Skeletal muscle satellite cell (primary cell): ENCODE data around the gene C4orf50.

Experiments used
- H3K27me3 ChIP-seq: 2 replicates; pipeline ENCODE4 v1.7.0; 2013; ENCODE audit warnings: low read length; ENCODE audit not compliant: control insufficient read depth, insufficient read depth
- H3K36me3 ChIP-seq: 2 replicates; pipeline ENCODE4 v1.7.0; 2013; ENCODE audit warnings: mild to moderate bottlenecking, control low read depth, low read length; ENCODE audit not compliant: insufficient read depth
- H3K4me1 ChIP-seq: 2 replicates; pipeline ENCODE4 v1.7.0; 2013; ENCODE audit warnings: low read length; ENCODE audit not compliant: control insufficient read depth, insufficient read depth
- H3K4me2 ChIP-seq: 2 replicates; pipeline ENCODE4 v1.7.0; 2013; ENCODE audit warnings: mild to moderate bottlenecking, low read length
- H3K4me3 ChIP-seq: 2 replicates; pipeline ENCODE4 v1.7.0; 2013; ENCODE audit warnings: low read length
- H3K9ac ChIP-seq: 2 replicates; pipeline ENCODE4 v1.7.0; 2013; ENCODE audit warnings: mild to moderate bottlenecking, low read depth, low read length, moderate library complexity
- H3K9me3 ChIP-seq: replicated peaks from 2 replicates; pipeline ENCODE4 v1.7.0; 2013; ENCODE audit warnings: mild to moderate bottlenecking, control low read depth, low read length

C4orf50 gene

GRCh38 chr4:5971078-5971450, 47.2 kb downstream of the C4orf50 start:
- Histone ChIP-seq H3K9me3 (no peaks in the 10 kb centered on the region), H3K36me3 (no peaks in the 10 kb centered on the region), H3K4me3 (no peak overlapping the region), H3K4me1 (no peaks in the 10 kb centered on the region), H3K9ac (no peak overlapping the region), H3K27me3 (peaks cover 3% of the 10 kb centered on the region), H3K4me2 (no peak overlapping the region)

GRCh38 chr4:5970381-5971077, 47.7 kb downstream of the C4orf50 start:
- Histone ChIP-seq H3K4me2 (no peak overlapping the region), H3K9ac (no peak overlapping the region), H3K4me1 (no peaks in the 10 kb centered on the region), H3K27me3 (peaks cover 3% of the 10 kb centered on the region), H3K36me3 (no peaks in the 10 kb centered on the region), H3K9me3 (no peaks in the 10 kb centered on the region), H3K4me3 (no peak overlapping the region)

DNA sequence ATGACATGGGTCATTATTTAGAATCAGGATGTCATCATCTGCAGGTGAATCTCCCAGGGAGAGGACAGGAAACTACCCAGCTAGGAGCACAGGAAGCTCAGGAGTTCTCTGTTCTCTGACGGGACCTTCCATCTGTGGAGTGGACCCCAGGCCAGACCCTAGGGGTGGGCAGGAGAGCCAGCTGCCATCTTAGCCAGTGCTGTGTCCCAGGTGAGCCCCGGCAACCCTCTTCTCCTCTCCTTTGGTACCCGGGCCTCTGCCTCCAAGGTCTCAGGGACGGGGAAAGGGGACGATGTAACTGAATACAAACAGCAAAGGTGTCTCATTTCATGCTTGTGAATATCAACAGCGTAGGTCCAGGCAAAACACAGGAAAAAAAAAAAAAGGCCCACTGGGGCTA, 48.5 kb downstream of the C4orf50 start:
- no peaks in the 10 kb centered on the region for H3K4me1 ChIP-seq
- no peak overlapping the region for H3K4me2 ChIP-seq
- no peak overlapping the region for H3K9ac ChIP-seq
- no peaks in the 10 kb centered on the region for H3K9me3 ChIP-seq
- H3K27me3 ChIP-seq = peaks cover 3% of the 10 kb centered on the region
- no peaks in the 10 kb centered on the region for H3K36me3 ChIP-seq
- H3K4me3 ChIP-seq = no peak overlapping the region

DNA sequence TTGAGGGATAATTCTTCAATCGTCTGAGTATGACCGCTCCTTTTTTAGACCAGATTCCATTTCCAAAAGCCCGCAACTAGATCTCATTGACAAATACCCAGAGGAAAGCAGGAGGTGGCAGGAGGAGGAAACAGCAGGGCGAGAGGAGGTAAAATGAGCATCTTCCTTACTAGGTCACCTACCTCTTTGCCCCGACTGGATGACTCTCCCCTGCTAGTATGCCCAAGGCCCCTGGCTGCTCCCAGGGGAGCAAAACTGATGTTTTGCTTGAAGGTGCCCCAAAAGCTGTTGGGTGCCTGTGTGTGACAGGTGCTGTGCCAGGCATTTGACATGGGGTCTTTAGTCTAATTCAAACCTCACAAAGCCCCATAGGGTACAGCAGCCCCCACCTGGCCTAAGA, 48.9 kb downstream of the C4orf50 start:
- no peaks in the 10 kb centered on the region for H3K36me3 ChIP-seq
- no peaks in the 10 kb centered on the region for H3K9me3 ChIP-seq
- no peak overlapping the region for H3K9ac ChIP-seq
- no peaks in the 10 kb centered on the region for H3K4me1 ChIP-seq
- H3K4me3 ChIP-seq = no peak overlapping the region
- no peak overlapping the region for H3K4me2 ChIP-seq
- H3K27me3 ChIP-seq = peaks cover 3% of the 10 kb centered on the region

- Histone ChIP-seq H3K27me3 (peaks cover 9% of the 10 kb centered on the region), H3K4me2 (no peak overlapping the region), H3K9me3 (no peaks in the 10 kb centered on the region), H3K36me3 (no peaks in the 10 kb centered on the region), H3K4me1 (no peaks in the 10 kb centered on the region), H3K9ac (no peak overlapping the region), H3K4me3 (no peak overlapping the region)
These were observed 50.0 kb downstream of the C4orf50 start for GRCh38 chr4:5968246-5968645.

- H3K27me3 ChIP-seq = peaks cover 9% of the 10 kb centered on the region
- no peaks in the 10 kb centered on the region for H3K4me1 ChIP-seq
- H3K4me2 ChIP-seq = no peak overlapping the region
- no peak overlapping the region for H3K4me3 ChIP-seq
- H3K9me3 ChIP-seq = no peaks in the 10 kb centered on the region
- no peak overlapping the region for H3K9ac ChIP-seq
- H3K36me3 ChIP-seq = no peaks in the 10 kb centered on the region
These were observed 50.4 kb downstream of the C4orf50 start for GRCh38 chr4:5967783-5968182.

DNA sequence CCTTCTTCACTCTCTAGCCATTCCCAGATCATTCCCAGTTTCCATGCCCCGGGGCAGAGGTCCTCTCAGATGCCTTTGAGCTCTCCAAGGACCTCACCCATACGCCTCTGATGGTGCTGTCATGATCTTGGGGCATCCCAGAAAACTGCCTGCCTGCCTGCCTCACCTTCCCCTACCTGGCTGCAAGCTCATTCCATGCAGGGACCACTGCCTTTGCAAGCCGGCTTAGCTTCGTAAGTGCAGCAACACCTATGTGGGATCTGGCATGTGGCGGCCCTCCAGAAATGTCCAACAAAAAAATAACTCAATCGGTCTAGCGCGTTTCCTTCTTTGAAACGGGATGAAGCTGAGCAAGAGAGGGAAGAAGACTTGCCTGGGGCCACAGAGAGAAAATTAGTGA, 53.0 kb downstream of the C4orf50 start:
- Histone ChIP-seq H3K4me2 (no peak overlapping the region), H3K4me3 (no peak overlapping the region), H3K36me3 (no peaks in the 10 kb centered on the region), H3K9ac (no peak overlapping the region), H3K4me1 (no peaks in the 10 kb centered on the region), H3K27me3 (peaks cover 14% of the 10 kb centered on the region), H3K9me3 (no peaks in the 10 kb centered on the region)

DNA sequence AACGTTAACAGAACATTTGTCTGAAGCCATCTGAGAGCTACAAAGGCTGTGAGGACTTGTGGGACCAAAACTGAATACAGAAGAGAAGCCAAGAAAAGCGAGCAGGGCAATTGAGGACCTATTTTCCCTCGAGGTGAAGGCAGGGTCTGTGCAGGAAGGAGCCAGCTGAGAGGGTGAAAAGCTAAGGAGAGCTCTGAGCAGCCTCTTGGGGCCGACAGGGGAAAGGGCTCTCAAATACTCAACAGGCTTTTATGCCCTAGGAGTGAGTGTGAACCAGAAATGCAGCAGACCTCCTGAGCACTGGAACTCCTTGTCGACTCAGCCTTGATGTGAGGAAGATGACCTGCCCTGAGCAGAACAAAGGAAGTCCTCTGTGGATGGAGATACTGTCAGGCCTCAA, 54.2 kb downstream of the C4orf50 start:
- Histone ChIP-seq H3K9ac (no peak overlapping the region), H3K4me2 (no peak overlapping the region), H3K36me3 (no peaks in the 10 kb centered on the region), H3K27me3 (peaks cover 24% of the 10 kb centered on the region), H3K4me3 (no peak overlapping the region), H3K4me1 (no peaks in the 10 kb centered on the region), H3K9me3 (no peaks in the 10 kb centered on the region)

GRCh38 chr4:5963611-5964010, 54.6 kb downstream of the C4orf50 start:
- Histone ChIP-seq H3K9me3 (no peaks in the 10 kb centered on the region), H3K36me3 (no peaks in the 10 kb centered on the region), H3K4me1 (no peaks in the 10 kb centered on the region), H3K9ac (no peak overlapping the region), H3K4me3 (no peak overlapping the region), H3K27me3 (peaks cover 27% of the 10 kb centered on the region), H3K4me2 (no peak overlapping the region)

DNA sequence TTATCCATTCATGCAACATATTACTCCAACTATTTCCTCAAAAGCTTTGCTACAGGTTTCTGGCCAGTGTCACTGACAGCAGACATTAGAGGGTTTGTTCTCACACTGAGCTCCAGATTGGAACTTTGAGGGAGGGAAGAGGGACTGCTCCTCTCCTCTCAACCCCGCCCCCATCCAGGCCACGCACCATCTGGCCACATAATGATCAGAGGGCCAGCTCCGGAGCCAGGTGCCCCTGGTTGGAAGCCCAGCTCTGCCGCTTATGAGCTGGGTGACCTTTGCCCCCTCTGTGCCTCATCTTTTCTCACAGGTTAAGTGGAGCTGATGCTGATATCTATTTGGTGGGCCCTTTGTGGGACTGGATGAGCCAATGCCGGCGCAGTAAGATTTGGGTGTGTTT, 55.8 kb downstream of the C4orf50 start:
- no peak overlapping the region for H3K9ac ChIP-seq
- no peak overlapping the region for H3K4me2 ChIP-seq
- no peaks in the 10 kb centered on the region for H3K4me1 ChIP-seq
- H3K36me3 ChIP-seq = no peaks in the 10 kb centered on the region
- H3K4me3 ChIP-seq = no peak overlapping the region
- peaks cover 37% of the 10 kb centered on the region for H3K27me3 ChIP-seq
- no peaks in the 10 kb centered on the region for H3K9me3 ChIP-seq

- no peak overlapping the region for H3K9ac ChIP-seq
- H3K9me3 ChIP-seq = no peaks in the 10 kb centered on the region
- H3K4me2 ChIP-seq = no peak overlapping the region
- H3K4me1 ChIP-seq = no peaks in the 10 kb centered on the region
- H3K36me3 ChIP-seq = no peaks in the 10 kb centered on the region
- no peak overlapping the region for H3K4me3 ChIP-seq
- H3K27me3 ChIP-seq = peaks cover 46% of the 10 kb centered on the region
These were observed 57.9 kb downstream of the C4orf50 start for GRCh38 chr4:5960252-5960880.
